ENCODE results near the gene FSHR. TPM values are rescaled to one million over a fixed set of nuclear protein-coding genes. Genes with fewer than 3 reads are reported as not detected.

Gene FSHR
- total and polyA plus RNA-seq, 4 donors = not detected

DNA sequence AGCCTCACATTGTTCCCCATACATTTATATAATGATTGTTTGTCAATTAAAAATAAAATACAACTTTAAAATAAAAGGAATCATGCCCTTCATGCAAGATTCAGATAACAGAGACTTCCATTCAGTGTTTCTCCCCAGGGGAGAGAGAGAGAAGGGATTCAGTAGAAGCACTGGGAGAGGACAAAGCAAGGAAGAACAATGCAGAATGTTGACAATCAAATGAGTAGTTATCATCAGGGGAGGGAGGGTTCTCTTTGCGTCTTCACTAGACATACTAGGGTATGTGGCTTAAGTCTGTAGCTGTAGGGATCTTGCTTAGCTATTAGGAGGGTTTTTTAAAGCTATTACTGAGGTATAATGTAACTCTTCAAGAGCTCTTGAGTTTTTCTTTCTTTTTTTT lies 30.7 kb downstream of the FSHR start:
- no peak for DNase-seq (ENCODE audit: low spot score)
- Histone ChIP-seq H3K27me3 (ENCODE audit: control insufficient read depth in 4 of 4, insufficient read depth in 4 of 4, low read length in 3 of 4) (no peaks in the 10 kb centered on the region), H3K36me3 (ENCODE audit: control insufficient read depth in 4 of 4, insufficient read depth in 3 of 4, low read depth in 1 of 4, low read length in 3 of 4) (no peaks in the 10 kb centered on the region), H3K4me3 (ENCODE audit: low read depth in 1 of 3, low read length in 3 of 3) (no peak overlapping the region), H3K4me1 (ENCODE audit: control insufficient read depth in 4 of 4, insufficient read depth in 4 of 4, low read length in 3 of 4) (no peaks in the 10 kb centered on the region), H3K27ac (ENCODE audit: low read depth in 1 of 2, low read length in 2 of 2) (no peak overlapping the region), H3K9me3 (ENCODE audit: control insufficient read depth in 4 of 4, low read length in 3 of 4) (no peaks in the 10 kb centered on the region), H3K9ac (ENCODE audit: low read depth in 1 of 2, low read length in 2 of 2) (no peak overlapping the region)
- TF ChIP-seq RAD21 (IDR thresholded peaks at IDR 0.05) (no peak), JUND (IDR thresholded peaks at IDR 0.05) (no peak), FOXA2 (IDR thresholded peaks at IDR 0.05) (no peak), GABPA (IDR thresholded peaks at IDR 0.05 in 1 of 2, conservative IDR thresholded peaks at IDR 0.05 in 1 of 2) (no peak), SP1 (IDR thresholded peaks at IDR 0.05) (no peak), HNF4A (conservative IDR thresholded peaks at IDR 0.05) (no peak), YY1 (IDR thresholded peaks at IDR 0.05) (no peak), RXRA (IDR thresholded peaks at IDR 0.05) (no peak)
- TF ChIP-seq, protein P1, sequence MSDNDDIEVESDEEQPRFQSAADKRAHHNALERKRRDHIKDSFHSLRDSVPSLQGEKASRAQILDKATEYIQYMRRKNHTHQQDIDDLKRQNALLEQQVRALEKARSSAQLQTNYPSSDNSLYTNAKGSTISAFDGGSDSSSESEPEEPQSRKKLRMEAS (IDR thresholded peaks at IDR 0.05) = no peak
- TF ChIP-seq, protein P2, sequence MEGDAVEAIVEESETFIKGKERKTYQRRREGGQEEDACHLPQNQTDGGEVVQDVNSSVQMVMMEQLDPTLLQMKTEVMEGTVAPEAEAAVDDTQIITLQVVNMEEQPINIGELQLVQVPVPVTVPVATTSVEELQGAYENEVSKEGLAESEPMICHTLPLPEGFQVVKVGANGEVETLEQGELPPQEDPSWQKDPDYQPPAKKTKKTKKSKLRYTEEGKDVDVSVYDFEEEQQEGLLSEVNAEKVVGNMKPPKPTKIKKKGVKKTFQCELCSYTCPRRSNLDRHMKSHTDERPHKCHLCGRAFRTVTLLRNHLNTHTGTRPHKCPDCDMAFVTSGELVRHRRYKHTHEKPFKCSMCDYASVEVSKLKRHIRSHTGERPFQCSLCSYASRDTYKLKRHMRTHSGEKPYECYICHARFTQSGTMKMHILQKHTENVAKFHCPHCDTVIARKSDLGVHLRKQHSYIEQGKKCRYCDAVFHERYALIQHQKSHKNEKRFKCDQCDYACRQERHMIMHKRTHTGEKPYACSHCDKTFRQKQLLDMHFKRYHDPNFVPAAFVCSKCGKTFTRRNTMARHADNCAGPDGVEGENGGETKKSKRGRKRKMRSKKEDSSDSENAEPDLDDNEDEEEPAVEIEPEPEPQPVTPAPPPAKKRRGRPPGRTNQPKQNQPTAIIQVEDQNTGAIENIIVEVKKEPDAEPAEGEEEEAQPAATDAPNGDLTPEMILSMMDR (IDR thresholded peaks at IDR 0.05; ENCODE audit: low read depth, low read length, missing input control) = no peak
- TF ChIP-seq, protein P3, sequence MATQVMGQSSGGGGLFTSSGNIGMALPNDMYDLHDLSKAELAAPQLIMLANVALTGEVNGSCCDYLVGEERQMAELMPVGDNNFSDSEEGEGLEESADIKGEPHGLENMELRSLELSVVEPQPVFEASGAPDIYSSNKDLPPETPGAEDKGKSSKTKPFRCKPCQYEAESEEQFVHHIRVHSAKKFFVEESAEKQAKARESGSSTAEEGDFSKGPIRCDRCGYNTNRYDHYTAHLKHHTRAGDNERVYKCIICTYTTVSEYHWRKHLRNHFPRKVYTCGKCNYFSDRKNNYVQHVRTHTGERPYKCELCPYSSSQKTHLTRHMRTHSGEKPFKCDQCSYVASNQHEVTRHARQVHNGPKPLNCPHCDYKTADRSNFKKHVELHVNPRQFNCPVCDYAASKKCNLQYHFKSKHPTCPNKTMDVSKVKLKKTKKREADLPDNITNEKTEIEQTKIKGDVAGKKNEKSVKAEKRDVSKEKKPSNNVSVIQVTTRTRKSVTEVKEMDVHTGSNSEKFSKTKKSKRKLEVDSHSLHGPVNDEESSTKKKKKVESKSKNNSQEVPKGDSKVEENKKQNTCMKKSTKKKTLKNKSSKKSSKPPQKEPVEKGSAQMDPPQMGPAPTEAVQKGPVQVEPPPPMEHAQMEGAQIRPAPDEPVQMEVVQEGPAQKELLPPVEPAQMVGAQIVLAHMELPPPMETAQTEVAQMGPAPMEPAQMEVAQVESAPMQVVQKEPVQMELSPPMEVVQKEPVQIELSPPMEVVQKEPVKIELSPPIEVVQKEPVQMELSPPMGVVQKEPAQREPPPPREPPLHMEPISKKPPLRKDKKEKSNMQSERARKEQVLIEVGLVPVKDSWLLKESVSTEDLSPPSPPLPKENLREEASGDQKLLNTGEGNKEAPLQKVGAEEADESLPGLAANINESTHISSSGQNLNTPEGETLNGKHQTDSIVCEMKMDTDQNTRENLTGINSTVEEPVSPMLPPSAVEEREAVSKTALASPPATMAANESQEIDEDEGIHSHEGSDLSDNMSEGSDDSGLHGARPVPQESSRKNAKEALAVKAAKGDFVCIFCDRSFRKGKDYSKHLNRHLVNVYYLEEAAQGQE (IDR thresholded peaks at IDR 0.05) = no peak
- 51% methylated on average over 1 of the region's 1 CpG for WGBS

- H3K27me3 ChIP-seq (ENCODE audit: control insufficient read depth in 4 of 4, insufficient read depth in 4 of 4, low read length in 3 of 4) = no peaks in the 10 kb centered on the region
- TF ChIP-seq, protein P2 (IDR thresholded peaks at IDR 0.05; ENCODE audit: low read depth, low read length, missing input control) = no peak
- TF ChIP-seq SP1 (IDR thresholded peaks at IDR 0.05) (no peak), HNF4G (IDR thresholded peaks at IDR 0.05) (no peak), TAF1 (conservative IDR thresholded peaks at IDR 0.05) (no peak), NR2F2 (IDR thresholded peaks at IDR 0.05) (no peak), RXRA (IDR thresholded peaks at IDR 0.05) (no peak)
- no peak overlapping the region for H3K4me3 ChIP-seq (ENCODE audit: low read depth in 1 of 3, low read length in 3 of 3)
Measured at GRCh38 chr2:49122107-49122506, 32.2 kb downstream of the FSHR start.

More at GRCh38 chr2:49122107-49122506, 32.2 kb downstream of the FSHR start:
- H3K9me3 ChIP-seq (ENCODE audit: control insufficient read depth in 4 of 4, low read length in 3 of 4) = no peaks in the 10 kb centered on the region
- DNase-seq (ENCODE audit: low spot score) = no peak
- no peaks in the 10 kb centered on the region for H3K4me1 ChIP-seq (ENCODE audit: control insufficient read depth in 4 of 4, insufficient read depth in 4 of 4, low read length in 3 of 4)
- no peak overlapping the region for H3K9ac ChIP-seq (ENCODE audit: low read depth in 1 of 2, low read length in 2 of 2)
- WGBS = 75% methylated on average over 4 of the region's 4 CpGs
- H3K36me3 ChIP-seq (ENCODE audit: control insufficient read depth in 4 of 4, insufficient read depth in 3 of 4, low read depth in 1 of 4, low read length in 3 of 4) = no peaks in the 10 kb centered on the region
- H3K27ac ChIP-seq (ENCODE audit: low read depth in 1 of 2, low read length in 2 of 2) = no peak overlapping the region
